ENCODE measurements around the gene STX2. TPM values are rescaled to one million over a fixed set of nuclear protein-coding genes. Genes with fewer than 3 reads are reported as not detected.

Gene STX2
- total and polyA plus RNA-seq, 9 donors = 14.6 to 24.7 (median 17.9) TPM

DNA sequence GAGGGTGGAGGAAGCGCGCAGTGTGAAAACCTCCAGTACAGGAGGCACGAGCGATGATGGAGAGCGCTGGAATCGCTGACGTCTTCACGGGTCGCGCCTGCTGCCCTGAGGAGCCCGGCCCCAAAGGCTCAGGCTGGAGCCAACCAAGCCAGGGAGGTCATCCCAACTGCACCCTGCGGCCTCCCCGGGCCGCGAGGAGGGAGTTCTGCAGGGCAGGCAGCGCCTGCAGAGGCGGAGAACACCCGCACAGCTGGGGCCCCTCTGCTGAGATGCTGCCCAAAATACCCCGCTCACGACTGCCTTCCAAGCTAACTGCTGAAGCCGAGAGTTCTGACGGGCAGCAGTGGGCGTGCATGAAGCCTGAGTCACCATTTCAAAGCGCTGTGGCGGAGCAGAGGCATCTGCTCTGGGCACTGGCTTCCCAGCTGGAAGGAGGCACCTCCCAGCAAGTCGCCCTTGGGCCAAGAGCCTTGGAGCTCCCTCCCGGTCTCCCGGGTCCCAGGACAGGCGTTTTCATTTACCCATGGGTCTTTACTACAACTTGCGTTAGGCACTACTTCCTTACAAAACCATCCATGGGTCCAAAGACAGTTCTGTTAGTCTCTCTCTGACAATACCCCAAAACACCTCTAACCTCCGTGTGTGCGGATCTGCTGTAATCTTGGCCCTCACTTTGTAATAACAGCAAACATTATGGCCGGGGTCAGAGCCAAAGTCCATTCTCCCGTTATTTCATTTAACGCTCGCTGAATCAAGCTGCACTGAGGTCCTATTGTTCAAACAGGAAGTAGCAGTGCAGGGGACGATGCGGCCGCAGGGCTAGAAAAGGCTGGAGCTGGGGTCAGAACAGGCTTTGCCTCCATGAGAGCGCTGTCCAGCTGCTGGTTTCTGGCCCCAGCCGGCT is 62.8 kb downstream of the STX2 start:
- H3K4me3 ChIP-seq (ENCODE audit: low read length) = no peak overlapping the region

DNA sequence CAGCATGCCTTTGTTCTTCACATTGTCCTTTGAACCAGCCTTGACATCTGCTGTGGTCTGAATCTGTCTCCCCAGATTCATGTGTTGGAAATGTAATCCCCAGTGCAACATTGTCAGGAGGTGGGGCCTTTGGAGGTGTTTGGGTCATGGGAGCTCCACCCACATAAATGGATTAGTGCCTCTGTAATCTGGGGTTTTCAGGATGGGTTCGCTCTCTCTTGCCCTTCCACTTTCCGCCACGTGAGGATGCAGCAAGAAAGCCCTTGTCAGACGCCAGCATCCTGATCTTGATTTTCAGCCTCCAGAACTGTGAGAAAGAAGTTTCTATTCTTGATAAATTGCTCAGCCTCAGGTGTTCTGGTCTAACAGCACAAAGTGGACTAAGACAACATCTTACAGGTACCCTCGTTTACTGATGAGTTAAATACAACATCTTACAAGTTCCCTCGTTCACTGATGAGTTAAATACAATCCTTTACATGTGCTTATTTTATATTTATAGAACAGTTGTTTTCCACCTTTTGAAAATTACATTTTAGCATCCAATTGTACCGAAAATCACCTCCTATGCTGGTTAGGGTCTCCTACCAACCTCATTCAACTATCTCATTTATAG is 68.5 kb downstream of the STX2 start:
- no peak overlapping the region for H3K27ac ChIP-seq (ENCODE audit: low read length)
- no CpG with 5 or more reads among the region's 7 CpGs for WGBS (ENCODE audit: insufficient coverage)
- H3K9me3 ChIP-seq (replicated peaks; ENCODE audit: control insufficient read depth, low read depth, low read length) = no peaks in the 10 kb centered on the region
- H3K36me3 ChIP-seq (ENCODE audit: control insufficient read depth, insufficient read depth, low read length) = no peaks in the 10 kb centered on the region
- H3K27me3 ChIP-seq (ENCODE audit: control insufficient read depth, insufficient read depth, low read length) = peaks cover 6% of the 10 kb centered on the region
- DNase-seq = no peak
- no peak overlapping the region for H3K4me3 ChIP-seq (ENCODE audit: low read length)
- H3K4me1 ChIP-seq (ENCODE audit: control insufficient read depth, insufficient read depth, low read length) = no peaks in the 10 kb centered on the region

More for the DNA sequence above, 62.8 kb downstream of the STX2 start:
- Histone ChIP-seq H3K36me3 (ENCODE audit: control insufficient read depth, insufficient read depth, low read length) (no peaks in the 10 kb centered on the region), H3K4me1 (ENCODE audit: control insufficient read depth, insufficient read depth, low read length) (peaks cover 12% of the 10 kb centered on the region), H3K27ac (ENCODE audit: low read length) (no peak overlapping the region), H3K9me3 (replicated peaks; ENCODE audit: control insufficient read depth, low read depth, low read length) (no peaks in the 10 kb centered on the region), H3K27me3 (ENCODE audit: control insufficient read depth, insufficient read depth, low read length) (peaks cover 14% of the 10 kb centered on the region)
- WGBS (ENCODE audit: insufficient coverage) = 7% methylated on average over 41 of the region's 41 CpGs
- DNase-seq = peak; percentile 74

DNA sequence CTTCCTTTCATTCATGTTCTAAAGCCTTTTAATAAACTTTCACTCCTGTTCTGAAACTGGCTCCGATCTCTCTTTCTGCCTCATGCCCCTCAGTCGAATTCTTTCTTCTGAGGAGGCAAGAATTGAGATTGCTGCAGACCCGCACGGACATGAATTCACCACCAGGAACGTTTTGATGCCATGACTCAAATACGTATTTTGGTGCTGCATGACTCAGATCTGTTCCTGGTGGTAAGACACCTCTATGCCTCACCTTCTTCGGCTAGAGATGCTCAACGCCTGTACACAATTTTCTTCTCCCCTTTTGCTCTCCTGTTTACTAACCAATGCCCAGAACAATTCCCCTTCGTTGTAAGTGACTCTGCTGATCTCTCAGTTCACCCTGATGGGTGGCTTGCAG is 70.9 kb downstream of the STX2 start:
- no peaks in the 10 kb centered on the region for H3K9me3 ChIP-seq (replicated peaks; ENCODE audit: control insufficient read depth, low read depth, low read length)
- no peak for DNase-seq
- 80% methylated on average over 3 of the region's 9 CpGs for WGBS (ENCODE audit: insufficient coverage)
- H3K4me1 ChIP-seq (ENCODE audit: control insufficient read depth, insufficient read depth, low read length) = no peaks in the 10 kb centered on the region
- no peak overlapping the region for H3K4me3 ChIP-seq (ENCODE audit: low read length)
- no peaks in the 10 kb centered on the region for H3K27me3 ChIP-seq (ENCODE audit: control insufficient read depth, insufficient read depth, low read length)
- H3K27ac ChIP-seq (ENCODE audit: low read length) = no peak overlapping the region
- no peaks in the 10 kb centered on the region for H3K36me3 ChIP-seq (ENCODE audit: control insufficient read depth, insufficient read depth, low read length)

DNA sequence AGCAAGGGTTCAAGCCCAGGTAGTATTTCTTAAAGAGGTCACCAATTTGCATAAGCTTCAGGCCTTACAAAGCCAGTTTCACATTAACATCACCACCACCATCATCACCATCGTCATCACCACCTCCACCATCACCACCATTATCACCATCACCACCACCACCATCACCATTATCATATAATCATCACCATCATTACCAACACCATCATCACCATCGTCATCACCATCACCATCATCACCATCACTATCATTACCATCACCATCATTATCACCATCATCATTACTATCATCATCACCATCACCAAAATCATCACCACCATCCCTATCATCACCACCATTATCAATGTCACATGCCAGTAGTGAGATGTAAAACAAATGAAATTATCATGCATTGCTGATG is 72.6 kb downstream of the STX2 start:
- H3K27me3 ChIP-seq (ENCODE audit: control insufficient read depth, insufficient read depth, low read length) = peaks cover 11% of the 10 kb centered on the region

DNA sequence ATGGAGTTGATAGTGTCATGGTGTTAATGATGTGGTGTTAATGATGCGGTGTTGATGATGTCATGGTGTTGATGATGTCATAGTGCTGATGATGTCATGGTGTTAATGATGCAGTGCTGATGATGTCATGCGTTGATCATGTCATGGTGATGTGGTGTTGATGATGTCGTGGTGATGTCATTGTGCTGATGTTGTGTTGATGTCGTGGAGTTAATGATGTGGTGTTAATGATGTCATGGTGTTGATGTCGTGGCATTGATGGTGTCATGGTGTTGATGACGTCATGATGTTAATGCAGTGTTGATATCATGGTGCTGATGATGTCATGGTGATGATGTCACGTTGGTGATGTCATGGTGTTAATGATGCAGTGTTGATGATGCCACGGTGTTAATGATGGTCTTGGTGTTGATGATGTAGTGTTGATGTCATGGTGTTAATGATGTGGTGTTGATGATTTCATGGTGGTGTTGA is 73.8 kb downstream of the STX2 start:
- 94% methylated on average over 8 of the region's 8 CpGs for WGBS (ENCODE audit: insufficient coverage)
- H3K36me3 ChIP-seq (ENCODE audit: control insufficient read depth, insufficient read depth, low read length) = no peaks in the 10 kb centered on the region
- H3K27ac ChIP-seq (ENCODE audit: low read length) = no peak overlapping the region
- H3K9me3 ChIP-seq (replicated peaks; ENCODE audit: control insufficient read depth, low read depth, low read length) = no peaks in the 10 kb centered on the region
- DNase-seq = no peak
- no peaks in the 10 kb centered on the region for H3K4me1 ChIP-seq (ENCODE audit: control insufficient read depth, insufficient read depth, low read length)
- no peak overlapping the region for H3K4me3 ChIP-seq (ENCODE audit: low read length)
- peaks cover 13% of the 10 kb centered on the region for H3K27me3 ChIP-seq (ENCODE audit: control insufficient read depth, insufficient read depth, low read length)

More for the DNA sequence above, 72.6 kb downstream of the STX2 start:
- no peaks in the 10 kb centered on the region for H3K36me3 ChIP-seq (ENCODE audit: control insufficient read depth, insufficient read depth, low read length)
- DNase-seq = no peak
- 88% methylated on average over 2 of the region's 2 CpGs for WGBS (ENCODE audit: insufficient coverage)
- H3K27ac ChIP-seq (ENCODE audit: low read length) = no peak overlapping the region
- no peak overlapping the region for H3K4me3 ChIP-seq (ENCODE audit: low read length)
- no peaks in the 10 kb centered on the region for H3K9me3 ChIP-seq (replicated peaks; ENCODE audit: control insufficient read depth, low read depth, low read length)
- H3K4me1 ChIP-seq (ENCODE audit: control insufficient read depth, insufficient read depth, low read length) = no peaks in the 10 kb centered on the region

DNA sequence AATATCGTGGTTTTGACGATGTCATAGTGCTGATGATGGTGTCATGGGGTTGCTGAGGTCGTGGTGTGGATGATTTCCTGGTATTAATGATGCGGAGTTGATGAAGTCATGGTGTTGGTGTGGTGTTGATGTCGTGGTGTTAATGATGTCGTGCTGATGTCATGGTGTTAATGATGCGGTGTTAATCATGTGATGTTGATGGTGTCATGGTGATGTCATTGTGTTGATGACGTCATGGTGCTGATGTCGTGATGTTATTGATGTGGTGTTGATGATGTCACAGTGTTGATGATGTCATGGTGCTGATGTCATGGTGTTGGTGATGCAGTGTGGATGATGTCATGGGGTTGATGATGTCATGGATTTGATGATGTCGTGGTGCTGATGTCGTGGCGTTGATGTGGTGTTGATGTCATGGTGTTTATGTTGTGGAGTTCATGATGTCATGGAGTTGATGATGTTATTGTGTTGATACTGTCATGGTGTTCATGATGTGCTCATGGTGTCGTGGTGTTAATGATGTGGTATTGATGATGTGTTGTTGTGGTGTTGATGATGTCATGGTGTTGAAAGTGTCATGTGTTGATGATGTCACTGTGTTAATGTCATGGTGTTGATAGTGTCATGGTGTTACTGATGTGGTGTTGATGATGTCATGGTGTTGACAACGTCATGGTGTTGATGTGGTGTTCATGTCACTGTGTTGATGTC is 74.4 kb downstream of the STX2 start:
- H3K9me3 ChIP-seq (replicated peaks; ENCODE audit: control insufficient read depth, low read depth, low read length) = no peaks in the 10 kb centered on the region
- H3K4me1 ChIP-seq (ENCODE audit: control insufficient read depth, insufficient read depth, low read length) = no peaks in the 10 kb centered on the region
- H3K4me3 ChIP-seq (ENCODE audit: low read length) = no peak overlapping the region
- H3K27ac ChIP-seq (ENCODE audit: low read length) = no peak overlapping the region
- WGBS (ENCODE audit: insufficient coverage) = 96% methylated on average over 11 of the region's 14 CpGs
- H3K36me3 ChIP-seq (ENCODE audit: control insufficient read depth, insufficient read depth, low read length) = no peaks in the 10 kb centered on the region
- peaks cover 13% of the 10 kb centered on the region for H3K27me3 ChIP-seq (ENCODE audit: control insufficient read depth, insufficient read depth, low read length)
- DNase-seq = no peak

DNA sequence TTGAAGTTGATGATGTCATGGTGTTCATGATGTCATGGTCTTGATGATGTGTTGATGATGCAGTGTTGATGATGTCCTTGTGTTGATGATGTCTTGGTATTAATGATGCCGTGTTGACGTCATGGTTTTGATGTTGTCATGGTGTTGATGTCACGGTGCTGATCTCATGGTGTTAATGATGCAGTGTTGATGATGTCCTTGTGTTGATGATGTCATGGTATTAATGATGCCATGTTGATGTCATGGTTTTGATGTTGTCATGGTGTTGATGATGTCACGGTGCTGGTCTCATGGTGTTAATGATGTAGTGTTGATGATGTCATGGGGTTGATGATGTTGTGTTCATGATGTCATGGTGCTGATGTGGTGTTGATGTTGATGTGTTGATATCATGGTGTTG is 75.0 kb downstream of the STX2 start:
- DNase-seq = no peak
- Histone ChIP-seq H3K4me3 (ENCODE audit: low read length) (no peak overlapping the region), H3K9me3 (replicated peaks; ENCODE audit: control insufficient read depth, low read depth, low read length) (no peaks in the 10 kb centered on the region), H3K36me3 (ENCODE audit: control insufficient read depth, insufficient read depth, low read length) (no peaks in the 10 kb centered on the region), H3K4me1 (ENCODE audit: control insufficient read depth, insufficient read depth, low read length) (no peaks in the 10 kb centered on the region), H3K27ac (ENCODE audit: low read length) (no peak overlapping the region), H3K27me3 (ENCODE audit: control insufficient read depth, insufficient read depth, low read length) (peaks cover 13% of the 10 kb centered on the region)
- 100% methylated on average over 4 of the region's 4 CpGs for WGBS (ENCODE audit: insufficient coverage)

DNA sequence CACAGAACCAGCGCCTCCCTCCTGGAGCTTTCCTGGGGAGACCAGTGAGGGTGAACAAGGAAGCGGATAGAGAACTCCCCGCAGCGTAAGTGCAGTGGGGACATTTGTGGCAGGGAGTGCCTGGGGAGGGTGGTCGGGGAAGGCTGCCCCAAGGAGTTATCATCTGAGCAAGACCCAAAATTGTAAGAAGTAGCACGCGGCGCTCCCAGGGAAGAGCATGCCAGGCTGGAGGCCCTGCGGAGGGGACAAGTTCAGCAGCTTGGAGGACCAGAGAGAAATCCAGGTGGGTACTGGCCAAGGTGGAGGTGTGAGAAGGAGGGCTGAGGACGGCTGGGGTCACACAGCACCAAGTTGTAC is 76.8 kb downstream of the STX2 start:
- WGBS (ENCODE audit: insufficient coverage) = 66% methylated on average over 10 of the region's 10 CpGs
- Histone ChIP-seq H3K27ac (ENCODE audit: low read length) (no peak overlapping the region), H3K4me3 (ENCODE audit: low read length) (no peak overlapping the region), H3K27me3 (ENCODE audit: control insufficient read depth, insufficient read depth, low read length) (peaks cover 13% of the 10 kb centered on the region), H3K4me1 (ENCODE audit: control insufficient read depth, insufficient read depth, low read length) (no peaks in the 10 kb centered on the region), H3K36me3 (ENCODE audit: control insufficient read depth, insufficient read depth, low read length) (no peaks in the 10 kb centered on the region), H3K9me3 (replicated peaks; ENCODE audit: control insufficient read depth, low read depth, low read length) (no peaks in the 10 kb centered on the region)
- no peak for DNase-seq

DNA sequence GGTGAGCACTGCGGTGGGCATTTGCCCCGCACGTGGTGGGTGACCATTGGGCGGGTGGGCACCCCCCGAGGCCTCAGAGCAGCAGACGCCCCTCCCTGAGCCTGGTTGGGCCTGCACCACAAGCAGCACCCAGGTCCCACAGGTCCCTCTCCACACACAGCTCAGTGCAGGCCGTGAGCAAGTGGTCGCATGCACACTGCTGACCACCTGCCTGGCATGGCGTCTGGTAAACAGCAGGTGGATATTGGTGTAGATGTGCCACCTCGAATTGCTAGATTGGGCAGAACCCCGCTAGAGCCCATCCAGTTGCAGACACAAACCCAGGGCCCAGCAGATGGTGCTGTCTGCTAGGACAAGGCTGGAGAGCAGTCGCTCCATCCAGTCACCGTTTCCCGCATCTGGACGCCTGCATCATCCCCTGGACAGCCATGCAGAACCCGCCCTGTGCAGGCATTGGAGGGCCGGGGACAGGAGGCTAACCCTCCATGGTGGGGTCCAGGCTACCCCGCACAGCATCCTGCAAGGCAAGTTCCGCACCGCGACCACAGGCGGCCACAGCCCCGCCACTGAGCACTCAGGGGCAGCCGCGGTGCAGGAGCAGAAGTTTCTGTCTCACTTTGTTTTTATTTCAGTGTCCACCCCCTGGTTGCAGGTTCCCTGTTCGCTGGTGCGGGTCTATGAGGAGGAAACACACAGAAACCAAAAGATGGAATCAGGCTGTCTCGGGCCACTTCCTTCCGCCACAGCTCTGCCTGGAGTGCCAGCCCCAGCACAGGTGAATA is 77.3 kb downstream of the STX2 start:
- no peaks in the 10 kb centered on the region for H3K36me3 ChIP-seq (ENCODE audit: control insufficient read depth, insufficient read depth, low read length)
- H3K27ac ChIP-seq (ENCODE audit: low read length) = no peak overlapping the region
- peak; percentile 38 for DNase-seq
- 45% methylated on average over 22 of the region's 29 CpGs for WGBS (ENCODE audit: insufficient coverage)
- H3K9me3 ChIP-seq (replicated peaks; ENCODE audit: control insufficient read depth, low read depth, low read length) = no peaks in the 10 kb centered on the region
- H3K4me1 ChIP-seq (ENCODE audit: control insufficient read depth, insufficient read depth, low read length) = no peaks in the 10 kb centered on the region
- no peak overlapping the region for H3K4me3 ChIP-seq (ENCODE audit: low read length)
- H3K27me3 ChIP-seq (ENCODE audit: control insufficient read depth, insufficient read depth, low read length) = peaks cover 13% of the 10 kb centered on the region
